Right lobe of liver (tissue), 4 donors: ENCODE results near the gene MAST4.

Source experiments
- CTCF ChIP-seq, 4 donors: fragments of 200-600 bp in 3 of 4; fragments of 450-650 bp in 1 of 4; IDR thresholded peaks; one replicate each; pipeline versions ENCODE4 v1.5.1 to v1.8.0; 2016 to 2022; ENCODE audit warnings: antibody characterized with exemption in 4 of 4, mild to moderate bottlenecking in 2 of 4
- POLR2A ChIP-seq: fragments of 450-650 bp; IDR thresholded peaks from one replicate; pipeline ENCODE4 v1.6.1; 2017; ENCODE audit warnings: antibody characterized with exemption, mild to moderate bottlenecking
- donor health status: DM: no; HTN: no; CAD: no.
- donor health status: DM: no; HTN: no; CAD: no.
- donor health status: DM: no; HTN: yes; CAD: no.

- TF ChIP-seq CTCF (IDR thresholded peaks at IDR 0.05) = no peak
- no peak for TF ChIP-seq POLR2A
These were observed 406.9 kb downstream of the MAST4 start for GRCh38 chr5:67002832-67003684.
